H1 (cell line): ENCODE measurements around the gene MCL1. TPM values are rescaled to one million over a fixed set of nuclear protein-coding genes. Genes with fewer than 3 reads are reported as not detected.
A peak's percentile ranks its signal among the peaks of the same experiment; 100 is the strongest.

Experiments used
- CTCF ChIA-PET: fragments of 300-600 bp; sonication (Branson Sonifier 250); formaldehyde crosslinking; loops from one replicate; lab custom pipeline; 2021; ENCODE audit not compliant: partially characterized antibody; lab: Charles Lee
- POLR2A ChIA-PET: fragments of 300-600 bp; sonication (Branson Sonifier 250); formaldehyde crosslinking; loops from one replicate; lab custom pipeline; 2021; ENCODE audit warnings: inconsistent platforms; ENCODE audit not compliant: partially characterized antibody; lab: Charles Lee
- DNase-seq, 2 experiments: peaks; one replicate each; pipeline versions ENCODE4 v3.0.0 to v3.0.0-alpha.2; 2010 to 2022; ENCODE audit warnings: low spot score in 2 of 2, low read depth in 1 of 2, mixed read lengths in 1 of 2
- FAIRE-seq: peaks from 2 replicates; lab custom pipeline; 2011; peaks lifted over from hg19 to GRCh38; lab: Jason Lieb, UNC
- H2AFZ ChIP-seq: 2 replicates; pipeline ENCODE4 v1.8.1; 2012; ENCODE audit warnings: low read length, inconsistent platforms
- H2AK5ac ChIP-seq: 2 replicates; pipeline ENCODE4 v1.6.1; 2013; ENCODE audit warnings: low read depth, low read length
- H2BK120ac ChIP-seq: replicated peaks from 2 replicates; pipeline ENCODE3; 2013; ENCODE audit warnings: low read depth, low read length, inconsistent platforms
- H2BK12ac ChIP-seq: 2 replicates; pipeline ENCODE4 v1.6.1; 2013; ENCODE audit warnings: low read depth, low read length
- H2BK15ac ChIP-seq: 2 replicates; pipeline ENCODE4 v1.6.1; 2013; ENCODE audit warnings: low read length
- H2BK20ac ChIP-seq: 2 replicates; pipeline ENCODE4 v1.6.1; 2013; ENCODE audit warnings: low read length
- H2BK5ac ChIP-seq: 2 replicates; pipeline ENCODE4 v1.6.1; 2013; ENCODE audit warnings: low read depth, low read length
- H3K14ac ChIP-seq: 2 replicates; pipeline ENCODE4 v1.6.1; 2013; ENCODE audit warnings: inconsistent platforms; ENCODE audit not compliant: insufficient read length
- H3K18ac ChIP-seq: 2 replicates; pipeline ENCODE4 v1.6.1; 2013; ENCODE audit warnings: low read length; ENCODE audit errors: extremely low read depth
- H3K23ac ChIP-seq: 2 replicates; pipeline ENCODE4 v1.6.1; 2013; ENCODE audit warnings: inconsistent platforms; ENCODE audit not compliant: insufficient read length
- H3K23me2 ChIP-seq: 2 replicates; pipeline ENCODE4 v1.6.1; 2013; ENCODE audit warnings: low read depth, low read length
- H3K27ac ChIP-seq: 2 replicates; pipeline ENCODE4 v1.6.1; 2011; ENCODE audit warnings: low read depth, low read length, inconsistent platforms
- H3K27me3 ChIP-seq, 4 experiments: replicated peaks in 1 of 4; 1 replicate in 1 of 4; 2 replicates in 3 of 4; pipeline versions ENCODE4 v1.6.1 to v1.8.1; 2011 to 2013; ENCODE audit warnings: low read length in 3 of 4, mild to moderate bottlenecking in 3 of 4, inconsistent platforms in 2 of 4, mixed read lengths in 2 of 4, moderate library complexity in 1 of 4; ENCODE audit not compliant: control insufficient read depth in 3 of 4, insufficient read depth in 3 of 4; ENCODE audit errors: extremely low read depth in 1 of 4
- H3K36me3 ChIP-seq, 4 experiments: 2 replicates each; pipeline versions ENCODE4 v1.6.1 to v1.8.1; 2011 to 2013; ENCODE audit warnings: mild to moderate bottlenecking in 4 of 4, low read length in 3 of 4, moderate library complexity in 2 of 4, control low read depth in 1 of 4, inconsistent platforms in 1 of 4; ENCODE audit not compliant: insufficient read depth in 4 of 4, control insufficient read depth in 2 of 4
- H3K4ac ChIP-seq: replicated peaks from 2 replicates; pipeline ENCODE3; 2013; ENCODE audit warnings: low read length, low read depth, mixed read lengths, inconsistent platforms; ENCODE audit not compliant: insufficient read length
- H3K4me1 ChIP-seq, 4 experiments: replicated peaks in 1 of 4; 1 replicate in 1 of 4; 2 replicates in 3 of 4; pipeline versions ENCODE4 v1.6.1 to v1.8.1; 2011 to 2013; ENCODE audit warnings: low read length in 3 of 4, inconsistent platforms in 2 of 4, mixed read lengths in 1 of 4; ENCODE audit not compliant: insufficient read depth in 4 of 4, control insufficient read depth in 3 of 4
- H3K4me2 ChIP-seq, 2 experiments: 2 replicates each; pipeline versions ENCODE4 v1.6.1 to v1.8.1; 2011 to 2013; ENCODE audit warnings: low read depth in 2 of 2, low read length in 2 of 2, control low read depth in 1 of 2, inconsistent platforms in 1 of 2, mild to moderate bottlenecking in 1 of 2; ENCODE audit not compliant: insufficient read depth in 1 of 2
- H3K4me3 ChIP-seq, 4 experiments: fragments of 200-600, 300-600 bp in 1 of 4; sonication (generic), shearing (Covaris generic), sonication (Bioruptor Twin) in 1 of 4; 2 replicates each; pipeline versions ENCODE4 v1.5.1 to v1.8.1; 2011 to 2016; ENCODE audit warnings: low read length in 4 of 4, low read depth in 3 of 4, control low read depth in 2 of 4, inconsistent platforms in 2 of 4, mild to moderate bottlenecking in 2 of 4, mixed read lengths in 1 of 4, moderate library complexity in 1 of 4; ENCODE audit not compliant: insufficient read depth in 2 of 4; ENCODE audit errors: extremely low read depth in 1 of 4
- H3K56ac ChIP-seq: replicated peaks from 2 replicates; pipeline ENCODE3; 2013; ENCODE audit warnings: low read depth, mild to moderate bottlenecking, mixed read lengths, low read length, inconsistent platforms; ENCODE audit not compliant: insufficient read length
- H3K79me1 ChIP-seq: 2 replicates; pipeline ENCODE4 v1.6.1; 2013; ENCODE audit warnings: low read depth, low read length, control low read depth
- H3K79me2 ChIP-seq, 2 experiments: 2 replicates each; pipeline versions ENCODE4 v1.6.1 to v1.8.1; 2012 to 2013; ENCODE audit warnings: low read length in 2 of 2, mild to moderate bottlenecking in 2 of 2, inconsistent platforms in 1 of 2; ENCODE audit not compliant: insufficient read depth in 2 of 2, control insufficient read depth in 1 of 2
- H3K9ac ChIP-seq, 4 experiments: replicated peaks in 1 of 4; 1 replicate in 1 of 4; 2 replicates in 3 of 4; pipeline versions ENCODE4 v1.6.1 to v1.8.1; 2011 to 2013; ENCODE audit warnings: low read depth in 3 of 4, low read length in 3 of 4, control low read depth in 2 of 4, mild to moderate bottlenecking in 2 of 4, moderate library complexity in 2 of 4, inconsistent platforms in 1 of 4; ENCODE audit errors: extremely low read depth in 1 of 4
- H3K9me3 ChIP-seq, 2 experiments: 2 replicates each; pipeline versions ENCODE4 v1.6.1 to v1.8.1; 2012 to 2013; ENCODE audit warnings: mild to moderate bottlenecking in 2 of 2, moderate library complexity in 2 of 2, control low read depth in 1 of 2, inconsistent platforms in 1 of 2, low read depth in 1 of 2, low read length in 1 of 2, mixed read lengths in 1 of 2; ENCODE audit not compliant: insufficient read depth in 2 of 2
- H4K20me1 ChIP-seq, 2 experiments: replicated peaks in 1 of 2; 2 replicates each; pipeline versions ENCODE3 to v1.8.1; 2011 to 2013; ENCODE audit warnings: inconsistent platforms in 2 of 2, low read length in 2 of 2, mild to moderate bottlenecking in 1 of 2; ENCODE audit not compliant: insufficient read depth in 2 of 2, control insufficient read depth in 1 of 2
- H4K5ac ChIP-seq: 2 replicates; pipeline ENCODE4 v1.6.1; 2013; ENCODE audit warnings: low read length, low read depth, mixed read lengths, inconsistent platforms; ENCODE audit not compliant: insufficient read length
- H4K8ac ChIP-seq: 2 replicates; pipeline ENCODE4 v1.8.0; 2013; ENCODE audit warnings: mild to moderate bottlenecking, moderate library complexity, low read length, inconsistent platforms; ENCODE audit not compliant: insufficient read depth; ENCODE audit errors: extremely low read depth
- H4K91ac ChIP-seq: replicated peaks from 2 replicates; pipeline ENCODE3; 2013; ENCODE audit warnings: low read length, mixed read lengths, inconsistent platforms; ENCODE audit not compliant: insufficient read length
- SUZ12 ChIP-seq: fragments of 200-600 bp; sonication (generic); IDR thresholded peaks from 2 replicates; pipeline ENCODE4 v1.6.1; 2012; ENCODE audit warnings: mild to moderate bottlenecking, inconsistent platforms, low read length, moderate library complexity, mixed read lengths
- WGBS, 2 experiments: shearing (Covaris generic) in 1 of 2; methylation state at CpG; one replicate each; pipeline versions ENCODE4 v1.1.6 to v1.1.7; 2013 to 2015; ENCODE audit warnings: low lambda C conversion rate in 2 of 2, mixed read lengths in 2 of 2, inconsistent platforms in 1 of 2, low coverage in 1 of 2, missing lambda C conversion rate in 1 of 2; ENCODE audit not compliant: insufficient replicate concordance in 2 of 2, insufficient coverage in 1 of 2, insufficient read length in 1 of 2; ENCODE audit errors: extremely low coverage in 1 of 2, missing lambda C conversion rate in 1 of 2; 5-methylcytosine and 5-hydroxymethylcytosine counted together
- polyA plus RNA-seq, 7 experiments: library from polyadenylated mRNA; depleted of rRNA in 3 of 7; stranded (reverse) in 5 of 7; unstranded in 2 of 7; fragments of >200 nt in 5 of 7; fragments of 200-250 nt in 2 of 7; gene quantifications; 1 replicate in 5 of 7; 2 replicates in 1 of 7; 4 replicates in 1 of 7; pipeline versions ENCODE4 v1.2.1 to v1.2.3, GENCODE V29; 2011 to 2013; ENCODE audit warnings: missing spikeins in 2 of 7, mixed read lengths in 2 of 7
- total RNA-seq: library from RNA; stranded (reverse); fragmentation: NEBNext Ultra II Directional; extraction: Animal tissue kit (Norgen Biotek cat#: 25700); gene quantifications from 2 replicates; pipeline ENCODE4 v1.2.1, GENCODE V29; 2021

The MCL1 gene
- total and polyA plus RNA-seq, 2 of the 8 experiments (the other 6 are each of a cell fraction or from before 2014, with no cell fraction given), result 61.1 to 218 TPM

DNA sequence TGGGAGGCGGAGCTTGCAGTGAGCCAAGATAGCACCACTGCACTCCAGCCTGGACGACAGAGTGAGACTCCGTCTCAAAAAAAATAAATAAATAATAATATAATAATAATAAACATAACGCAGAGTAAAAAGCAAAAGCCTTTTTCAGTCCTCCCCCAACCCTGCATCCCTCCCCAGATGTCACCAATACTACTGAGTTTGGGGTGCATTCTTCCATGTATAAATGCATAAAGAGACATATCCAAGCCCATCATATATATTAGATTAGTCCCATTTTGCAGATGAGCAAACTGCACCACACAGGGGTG lies 31.1 kb downstream of the MCL1 start:
- H3K18ac ChIP-seq, result no peak overlapping the region
- no peak overlapping the region for H2BK15ac ChIP-seq
- H3K79me1 ChIP-seq, result no peaks in the 10 kb centered on the region
- no peaks in the 10 kb centered on the region for H3K9me3 ChIP-seq
- no peak overlapping the region for H2BK12ac ChIP-seq
- peaks cover 5% of the 10 kb centered on the region; the same call in 1 of the 2 replicates for H3K23me2 ChIP-seq
- no peak for FAIRE-seq
- H3K14ac ChIP-seq, result no peak overlapping the region
- CTCF ChIA-PET, result interaction anchor here (0.6 to 6.3 kb wide), 8 partner anchors 9 to 74 kb away, joined by 3 to 65 read pairs (median 3); no protein-coding TSS in a partner anchor
- H4K91ac ChIP-seq, result no peak overlapping the region
- POLR2A ChIA-PET, result interaction anchor here (0.6 to 43.7 kb wide), 8 partner anchors 13 to 707 kb away, joined by 3 to 1380 read pairs (median 24); partner anchors contain the start of genes ENSA, FALEC and MCL1
- no peak overlapping the region for H2BK5ac ChIP-seq
- H3K23ac ChIP-seq, result no peak overlapping the region
- 84% methylated on average over 4 of the region's 4 CpGs; no CpG with 5 or more reads in 1 of the 2 experiments for WGBS, 2 experiments
- H3K56ac ChIP-seq, result no peak overlapping the region
- DNase-seq, result no peak
- H3K4ac ChIP-seq, result peak overlapping the region; percentile 69
- no peak overlapping the region for H2BK20ac ChIP-seq
- H3K79me2 ChIP-seq, result no peaks in the 10 kb centered on the region
- no peak overlapping the region for H3K27ac ChIP-seq
- H4K8ac ChIP-seq, result no peak overlapping the region
- H3K27me3 ChIP-seq, result peaks cover 0 to 19% (median 10%) of the 10 kb centered on the region in 4 experiments; a peak in 5 of 7 replicates
- H3K4me1 ChIP-seq, result peaks cover 2 to 19% (median 11%) of the 10 kb centered on the region in 4 experiments
- peak overlapping the region in 1 of 4 experiments; percentile 35; a peak in 1 of 7 replicates for H3K9ac ChIP-seq
- H2AK5ac ChIP-seq, result no peak overlapping the region
- peak overlapping the region; percentile 51 to 65 (median 53); a peak in 7 of 8 replicates for H3K4me3 ChIP-seq
- peak overlapping the region; percentile 95; the same call in 1 of the 2 replicates for H2AFZ ChIP-seq
- H3K4me2 ChIP-seq, result peak overlapping the region; percentile 96 to 97
- no peaks in the 10 kb centered on the region for H3K36me3 ChIP-seq
- no peak overlapping the region for H4K5ac ChIP-seq
- peaks cover 1 to 2% of the 10 kb centered on the region in 2 experiments for H4K20me1 ChIP-seq
- peak overlapping the region; percentile 87 for H2BK120ac ChIP-seq
- no peak for TF ChIP-seq SUZ12
